NCI-H748 (cell line): ENCODE results near the gene CPVL.

Source experiments
- DNase-seq: peaks from one replicate; lab custom pipeline; 2025; ENCODE audit not compliant: unreplicated experiment; lab: John Stamatoyannopoulos, UW

The CPVL gene

DNA sequence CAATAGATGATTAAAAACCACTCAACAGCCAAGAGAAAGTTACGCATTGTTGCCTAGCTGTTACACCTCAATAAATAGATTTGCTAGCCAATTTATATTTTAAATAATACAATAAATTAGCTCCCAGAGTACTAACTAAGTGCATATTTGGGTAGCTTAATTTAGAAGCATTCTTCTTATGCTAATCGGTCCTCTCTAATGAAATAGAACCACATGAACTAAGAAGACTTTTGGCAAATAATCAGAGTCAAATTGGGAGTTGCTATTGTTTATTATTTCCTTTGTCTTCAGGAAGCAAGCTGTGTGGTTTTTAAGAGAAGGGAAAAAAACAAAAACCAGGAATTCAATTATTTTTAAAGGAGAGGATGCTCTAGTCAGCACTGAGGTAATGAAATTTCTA, 139.2 kb downstream of the CPVL start:
- DNase-seq, result no peak

DNA sequence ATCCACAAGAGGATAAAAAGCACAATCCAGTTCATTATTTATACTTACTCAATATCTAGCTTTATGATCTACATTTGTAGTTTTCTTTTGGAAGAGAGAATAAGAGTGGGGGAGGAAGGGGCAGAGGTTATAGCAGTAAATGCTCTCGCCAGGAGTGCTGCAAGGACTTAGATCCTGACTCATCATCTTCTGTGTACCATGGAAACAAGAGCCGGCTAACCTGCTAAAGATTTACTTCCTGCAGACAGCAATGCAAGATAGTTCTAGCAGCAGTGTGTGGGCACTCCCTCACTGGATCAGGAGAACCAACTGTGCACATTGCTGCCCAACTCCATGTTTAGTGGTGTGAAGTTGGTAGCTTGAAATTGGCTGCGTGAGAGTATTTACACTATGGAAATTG, 140.5 kb downstream of the CPVL start:
- peak; percentile 13 for DNase-seq

DNA sequence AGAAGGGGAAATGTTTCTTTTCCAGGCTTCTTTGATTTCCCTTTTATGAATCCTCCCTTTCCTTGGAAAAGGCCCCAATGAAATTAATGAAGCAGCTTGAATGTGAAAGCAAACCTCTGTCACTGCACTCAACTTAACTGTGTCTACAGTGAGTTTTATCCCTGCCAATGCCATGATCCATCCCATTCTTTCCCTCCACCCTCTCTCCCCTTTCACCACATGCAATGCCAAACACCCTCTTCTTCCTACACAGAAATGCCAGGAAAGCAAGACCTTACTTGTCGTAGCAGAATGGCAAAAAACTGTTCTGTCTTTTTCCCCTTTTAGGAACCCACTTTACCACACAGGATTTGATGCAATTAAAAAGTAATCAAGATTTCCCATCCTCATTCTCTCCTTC, 140.9 kb downstream of the CPVL start:
- no peak for DNase-seq

DNA sequence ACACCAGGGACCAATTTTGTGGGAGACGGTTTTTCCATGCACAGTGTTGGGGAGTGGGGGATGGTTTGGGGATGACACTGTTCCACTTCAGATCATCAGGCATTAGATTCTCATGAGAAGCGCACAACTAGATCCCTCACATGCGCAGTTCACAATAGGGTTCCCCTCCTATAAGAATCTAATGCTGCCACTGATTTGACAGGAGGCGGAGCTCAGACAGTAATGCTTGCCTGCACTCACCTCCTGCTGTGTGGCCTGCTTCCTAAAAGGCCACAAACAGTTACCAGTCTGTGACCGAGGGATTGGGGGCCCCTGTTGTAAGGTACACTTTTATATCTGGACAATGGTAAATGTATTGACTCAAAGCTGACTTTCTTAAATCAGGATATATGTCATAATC, 142.6 kb downstream of the CPVL start:
- DNase-seq, result no peak

DNA sequence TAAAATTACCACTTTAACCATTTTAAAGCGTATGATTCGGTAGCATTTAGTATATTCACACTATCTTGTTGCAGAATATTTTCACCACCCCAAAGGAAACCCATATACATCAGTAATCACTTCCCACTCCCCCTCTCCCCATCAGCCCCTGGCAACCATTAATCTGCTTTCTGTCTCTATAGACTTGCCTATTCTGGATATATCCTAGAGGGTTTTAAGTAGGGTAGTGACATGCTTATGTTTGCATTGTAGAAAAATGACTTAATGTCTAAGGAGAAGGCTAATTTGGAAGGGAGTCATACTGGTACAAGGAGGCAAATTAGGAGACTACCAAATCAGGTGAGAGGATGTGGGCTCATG, 145.6 kb downstream of the CPVL start:
- no peak for DNase-seq

DNA sequence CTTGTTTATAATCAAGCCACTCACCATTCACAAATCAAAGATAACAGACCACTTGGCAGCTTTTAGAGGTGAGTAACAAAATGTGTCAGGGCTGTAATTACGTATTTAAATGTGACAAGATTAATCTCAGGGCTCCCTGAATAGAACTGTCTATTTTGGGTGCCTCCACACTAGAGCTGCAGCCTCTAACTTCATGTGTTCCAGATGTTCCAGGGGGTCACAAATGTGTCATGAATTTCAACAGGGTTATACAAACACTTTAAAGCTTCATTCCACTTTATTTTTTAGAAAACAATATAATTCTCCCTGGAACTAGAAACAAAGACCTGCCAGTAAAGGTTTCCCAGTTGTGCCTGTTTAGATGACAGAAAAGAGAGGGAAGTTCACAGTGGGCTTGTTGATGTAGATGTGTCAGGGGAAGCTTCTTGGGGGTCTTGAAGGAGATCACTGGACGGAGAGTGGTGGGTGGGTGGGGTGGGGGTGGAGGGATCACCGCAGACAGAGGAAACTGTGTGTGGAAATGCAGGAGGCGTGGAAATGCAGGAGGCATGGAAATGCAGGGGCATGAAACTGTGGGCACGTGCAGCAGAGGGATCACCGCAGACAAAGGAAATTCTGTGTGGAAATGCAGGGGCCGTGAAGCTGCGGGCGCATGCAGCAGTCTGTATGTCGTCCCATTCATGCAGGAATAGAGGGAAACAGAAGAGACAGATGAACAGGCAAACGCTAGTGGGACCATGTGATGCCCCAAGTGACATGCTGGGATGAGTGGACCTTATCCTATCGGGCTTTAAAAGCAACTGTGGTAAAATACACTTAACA, 146.2 kb downstream of the CPVL start:
- DNase-seq, result no peak

DNA sequence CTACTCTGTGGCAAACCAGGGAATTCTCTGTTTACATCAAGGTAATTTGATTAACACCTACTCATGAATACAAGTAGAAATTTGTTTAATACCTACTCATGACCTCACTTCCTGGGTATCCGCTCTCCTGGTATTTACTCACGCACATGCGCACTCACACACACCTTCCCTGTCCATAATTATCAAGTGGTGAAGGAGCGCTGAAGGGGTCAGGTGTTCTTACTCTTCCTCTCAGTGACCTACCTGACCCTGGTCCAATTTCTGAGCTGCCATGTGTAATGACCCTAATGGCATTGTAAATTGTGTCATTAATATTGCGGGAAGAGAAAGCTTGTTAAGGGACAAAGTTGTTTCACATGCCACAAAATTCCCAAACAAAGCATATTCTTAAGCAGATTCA, 146.9 kb downstream of the CPVL start:
- peak; percentile 38 for DNase-seq

DNA sequence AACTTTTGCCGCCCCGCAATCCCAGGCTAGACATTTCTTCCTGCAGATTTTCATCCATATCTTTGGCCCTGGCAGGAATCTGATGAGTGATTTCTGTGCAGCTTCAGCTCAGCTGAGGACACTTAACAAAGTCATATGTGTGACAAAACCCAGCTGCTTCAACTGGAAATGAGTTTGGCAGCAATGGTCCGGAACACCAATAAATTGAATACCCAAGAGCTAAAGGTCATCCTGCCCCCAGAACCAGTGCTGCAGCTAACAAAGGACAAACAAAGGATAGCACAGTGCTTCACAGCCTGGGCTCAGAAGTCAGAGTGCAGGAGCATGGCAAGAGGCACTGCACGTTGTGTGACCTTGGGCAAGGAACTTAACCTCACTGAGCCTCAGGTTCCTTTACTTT, 148.2 kb downstream of the CPVL start:
- DNase-seq, result no peak

DNA sequence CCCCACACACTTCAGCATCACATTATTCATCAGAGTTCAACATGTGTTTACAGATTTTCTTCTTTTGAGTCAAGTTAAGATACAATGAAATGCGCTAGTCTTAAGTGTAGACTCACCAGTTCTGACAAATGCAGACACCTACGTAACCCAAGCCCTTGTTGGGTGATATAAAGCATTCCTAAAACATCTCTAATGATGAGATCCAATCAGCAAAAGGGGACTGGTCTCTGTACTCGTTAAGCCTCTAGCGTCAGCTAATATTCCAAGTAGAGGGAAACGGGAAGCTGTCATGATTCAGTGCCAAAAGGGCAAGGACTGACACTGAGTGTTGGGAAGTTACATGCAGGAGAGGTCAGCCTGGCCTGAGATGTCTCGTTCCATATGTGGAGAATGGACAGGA, 149.5 kb downstream of the CPVL start:
- DNase-seq, result no peak

DNA sequence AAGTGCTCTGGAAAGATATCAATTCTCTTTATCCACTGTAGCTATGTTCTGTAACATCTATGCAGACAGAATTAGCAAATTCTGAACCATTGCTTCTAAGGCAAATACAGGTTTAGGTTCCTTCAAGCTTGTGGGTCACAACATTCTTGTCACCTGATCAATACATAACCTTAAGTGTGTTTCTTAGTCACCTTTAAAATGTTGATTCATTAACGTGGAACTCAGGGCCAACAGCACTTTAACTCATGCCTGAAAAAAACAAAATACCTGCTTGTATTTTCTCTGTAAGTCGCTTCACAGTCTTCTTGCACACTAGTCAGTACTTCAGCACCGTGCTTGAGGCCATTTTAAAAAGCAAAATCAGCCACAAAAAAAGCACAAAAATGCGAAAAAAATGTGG, 153.0 kb downstream of the CPVL start:
- DNase-seq, result no peak

DNA sequence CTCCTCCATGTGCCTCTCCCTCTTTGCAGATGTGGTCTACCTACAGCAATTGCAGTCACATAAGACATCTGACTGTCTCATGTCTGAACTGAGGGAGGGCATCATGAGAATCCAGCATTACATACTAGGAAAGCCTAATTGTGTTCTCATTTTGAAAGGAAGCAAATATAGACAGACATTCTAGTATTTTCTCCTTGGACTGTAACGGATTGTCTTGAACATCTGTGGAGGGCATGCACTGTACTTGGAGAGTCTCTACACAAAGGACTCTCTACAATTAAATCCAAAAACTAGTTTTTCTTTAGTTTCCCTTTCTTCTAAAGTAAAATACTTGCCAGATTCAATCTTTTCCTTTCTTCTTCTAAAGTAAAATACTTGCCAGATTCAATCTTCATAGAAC, 153.5 kb downstream of the CPVL start:
- DNase-seq, result no peak

DNA sequence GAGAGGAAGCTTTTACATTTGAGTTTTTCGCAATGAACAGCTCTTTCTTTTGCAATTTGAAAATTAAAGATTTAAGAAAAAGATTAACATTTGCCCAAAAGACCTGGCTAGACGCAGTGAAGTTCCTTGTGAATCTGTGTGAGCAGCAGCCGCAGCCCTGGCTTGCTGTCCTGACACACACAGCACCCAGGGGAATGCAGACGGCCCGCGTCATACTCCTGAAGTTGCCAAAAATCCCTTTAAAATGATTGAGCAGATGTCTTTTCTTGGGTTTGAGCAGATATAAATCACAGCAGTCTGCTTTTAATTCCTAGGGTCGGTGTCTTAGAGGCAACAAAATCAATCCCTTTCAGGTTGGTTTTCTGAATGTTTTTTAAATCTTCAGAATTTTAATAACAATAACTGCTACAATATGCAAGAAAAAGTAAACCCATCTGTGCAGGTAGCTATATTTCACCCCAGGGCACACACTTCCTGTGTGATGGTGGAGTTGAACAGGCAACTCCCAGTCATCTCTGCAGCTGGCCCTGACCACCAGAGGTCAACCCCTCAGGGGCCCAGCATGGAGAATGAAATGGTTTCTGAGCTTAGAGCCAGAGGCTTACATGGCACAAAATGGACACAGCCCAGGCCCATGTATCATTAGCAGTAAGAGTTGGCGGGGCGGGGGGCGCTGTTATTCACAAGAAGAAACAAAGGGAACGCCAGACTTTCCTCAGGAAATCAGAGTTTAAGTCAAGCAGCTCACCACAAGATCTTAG, 156.0 kb downstream of the CPVL start:
- DNase-seq, result no peak

DNA sequence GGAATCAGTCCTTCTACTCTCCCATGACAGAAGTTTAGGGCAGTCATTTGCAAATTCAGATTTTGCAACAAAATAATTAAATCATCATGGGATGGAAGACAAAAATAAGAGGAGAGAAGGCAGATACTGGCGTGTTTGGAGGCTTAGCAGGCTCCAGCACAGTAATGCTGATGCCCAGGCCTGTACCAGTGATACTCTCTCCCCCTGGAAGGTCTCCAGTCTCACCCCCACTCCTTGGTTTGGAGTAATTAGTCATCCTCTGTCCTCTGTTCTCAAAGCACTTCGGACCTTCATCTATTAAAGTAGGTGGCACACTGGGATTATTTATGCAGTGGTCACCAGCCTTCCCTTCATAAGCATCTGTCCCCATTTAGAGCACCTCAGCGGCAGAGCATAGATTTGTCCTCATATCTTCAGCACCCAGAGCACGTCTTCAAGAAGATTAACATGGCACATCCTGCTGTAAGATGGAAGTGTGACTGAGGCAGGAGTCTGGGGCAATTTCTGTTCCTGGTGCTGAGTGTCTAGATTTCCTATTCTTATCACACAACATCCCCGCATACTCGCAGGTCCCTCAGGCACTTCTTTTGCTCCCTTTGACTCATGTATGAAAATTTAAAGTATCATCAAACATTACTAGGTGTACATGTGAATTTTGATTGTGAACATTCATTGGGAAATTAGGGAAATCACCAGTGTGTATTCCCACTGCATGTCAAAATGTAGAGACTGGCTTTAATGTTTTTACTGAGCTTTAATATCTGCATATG, 156.9 kb downstream of the CPVL start:
- no peak for DNase-seq

DNA sequence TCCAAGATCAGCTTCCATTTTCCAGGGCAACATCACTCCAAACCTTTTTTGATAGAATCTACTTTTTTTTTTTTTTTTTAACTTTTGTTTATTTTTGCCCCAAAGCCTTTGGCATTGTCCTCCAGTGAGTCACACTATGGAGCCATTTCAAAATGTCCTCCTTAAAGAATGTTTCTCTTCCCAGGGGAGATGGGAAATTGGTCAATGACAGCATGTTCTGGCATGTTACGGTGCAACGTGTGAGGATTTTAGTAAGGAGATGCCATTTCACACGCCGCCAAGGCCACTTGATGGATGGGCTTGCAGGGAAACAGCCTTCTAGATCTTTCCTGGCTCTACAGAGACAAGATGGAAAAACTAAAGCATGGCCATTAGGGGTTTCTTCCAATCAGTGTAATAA, 157.5 kb downstream of the CPVL start:
- DNase-seq, result no peak

DNA sequence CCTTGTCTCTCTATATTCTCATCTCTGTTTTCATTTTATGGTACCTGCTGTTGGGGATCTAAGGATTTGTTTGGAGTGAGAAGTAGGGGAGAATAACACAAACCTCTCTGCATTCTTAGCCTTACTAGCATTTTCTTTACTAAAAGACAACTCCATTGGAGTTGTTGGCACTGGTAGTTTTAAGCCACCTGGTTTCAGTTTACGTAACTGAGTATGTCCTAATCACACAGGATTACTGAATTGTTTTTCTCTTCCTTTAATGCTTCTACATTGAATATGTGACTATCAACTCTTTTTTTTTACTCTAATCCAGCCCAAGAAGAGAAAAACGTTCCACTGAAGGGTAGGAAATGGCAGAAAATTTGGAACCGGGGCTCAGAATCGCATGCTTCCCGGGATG, 158.2 kb downstream of the CPVL start:
- DNase-seq, result no peak

DNA sequence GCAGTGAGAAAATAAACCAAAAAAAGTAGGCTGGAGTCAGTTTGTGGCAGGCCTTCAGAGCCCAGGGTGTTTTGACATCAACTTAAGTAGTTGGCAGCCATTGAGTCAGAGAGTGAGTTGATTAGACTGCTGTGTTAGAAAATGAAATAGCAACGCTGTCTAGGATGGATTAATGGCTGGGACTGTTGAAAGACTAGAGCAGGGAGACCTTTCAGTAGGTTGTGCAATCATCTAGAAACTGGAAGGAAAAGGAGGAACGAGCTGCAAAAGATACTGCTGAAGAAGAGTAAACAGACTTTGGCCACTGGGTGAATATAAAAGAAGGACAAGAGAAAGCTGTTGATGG, 159.6 kb downstream of the CPVL start:
- no peak for DNase-seq

DNA sequence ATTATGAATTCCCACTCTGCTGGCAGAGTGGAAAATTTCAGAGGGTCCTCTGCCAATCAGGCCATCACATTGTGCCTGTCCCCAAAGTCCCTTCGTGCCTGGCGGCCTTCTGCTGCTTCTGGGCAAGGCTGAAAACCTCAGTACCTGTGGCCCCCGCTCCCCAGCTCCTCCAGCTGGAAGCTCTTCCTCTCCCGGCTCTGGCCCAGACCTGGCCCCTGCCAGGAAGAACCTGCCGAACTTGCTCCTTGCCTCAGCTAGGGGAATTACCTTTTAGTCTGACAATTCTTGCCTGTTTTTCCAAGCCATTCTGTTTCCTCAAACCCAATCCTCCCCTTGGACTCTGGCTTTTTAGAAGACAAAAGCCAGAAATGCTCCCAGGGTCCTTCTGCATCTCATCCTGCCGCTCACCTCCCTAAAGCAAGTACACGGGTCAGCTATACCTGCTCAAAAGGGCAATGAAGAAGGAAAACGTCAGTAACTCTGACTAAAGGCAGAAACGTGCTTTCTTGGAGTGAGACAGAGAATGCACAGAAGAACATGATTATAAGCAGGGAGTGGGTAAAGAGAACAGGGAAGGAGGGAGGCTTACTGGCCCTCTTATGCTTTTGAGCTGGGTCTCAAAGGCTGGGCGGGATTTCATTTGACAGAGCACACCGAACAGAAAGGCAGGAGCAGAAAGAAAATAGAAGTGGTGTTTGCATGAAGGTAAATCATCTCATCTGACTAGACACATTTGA, 160.1 kb downstream of the CPVL start:
- DNase-seq, result no peak

DNA sequence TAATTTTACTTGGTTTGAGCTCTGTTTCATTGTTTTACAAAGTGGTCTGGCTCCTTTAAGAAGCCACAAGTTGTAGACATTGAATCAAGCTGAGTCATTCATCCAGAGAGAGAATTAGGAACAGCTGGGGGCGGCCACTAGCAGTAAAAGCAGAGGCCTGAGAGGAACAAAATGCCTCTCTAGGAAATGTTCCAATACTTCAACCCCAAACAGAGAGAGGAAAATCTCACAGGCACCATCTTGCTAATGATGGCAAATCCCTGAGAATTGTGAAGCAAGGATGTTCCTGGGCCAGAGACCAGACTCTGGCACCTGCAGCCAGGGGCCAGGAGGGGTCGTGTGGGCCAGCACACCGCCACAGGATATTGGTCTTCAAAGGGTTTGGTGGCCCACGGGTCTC, 161.7 kb downstream of the CPVL start:
- DNase-seq, result no peak

DNA sequence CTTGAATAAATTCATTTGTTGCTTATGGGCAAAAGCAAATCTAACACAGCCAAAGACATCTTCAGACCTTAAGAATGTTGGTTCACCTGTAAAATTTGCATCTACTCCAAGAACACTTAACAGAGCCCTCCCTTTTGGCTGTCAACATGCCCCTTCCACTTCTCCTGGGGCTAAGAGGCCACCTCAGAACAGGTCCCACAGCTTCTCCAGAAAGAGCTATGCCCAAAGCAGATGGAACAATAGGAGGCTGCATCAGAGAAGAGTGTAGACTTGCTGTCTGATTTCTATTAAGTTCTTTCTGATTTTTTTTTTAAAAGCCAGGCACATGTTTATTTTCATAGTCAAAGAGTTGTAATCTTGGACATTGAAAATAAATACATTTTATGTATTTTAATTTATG, 162.1 kb downstream of the CPVL start:
- DNase-seq, result no peak

DNA sequence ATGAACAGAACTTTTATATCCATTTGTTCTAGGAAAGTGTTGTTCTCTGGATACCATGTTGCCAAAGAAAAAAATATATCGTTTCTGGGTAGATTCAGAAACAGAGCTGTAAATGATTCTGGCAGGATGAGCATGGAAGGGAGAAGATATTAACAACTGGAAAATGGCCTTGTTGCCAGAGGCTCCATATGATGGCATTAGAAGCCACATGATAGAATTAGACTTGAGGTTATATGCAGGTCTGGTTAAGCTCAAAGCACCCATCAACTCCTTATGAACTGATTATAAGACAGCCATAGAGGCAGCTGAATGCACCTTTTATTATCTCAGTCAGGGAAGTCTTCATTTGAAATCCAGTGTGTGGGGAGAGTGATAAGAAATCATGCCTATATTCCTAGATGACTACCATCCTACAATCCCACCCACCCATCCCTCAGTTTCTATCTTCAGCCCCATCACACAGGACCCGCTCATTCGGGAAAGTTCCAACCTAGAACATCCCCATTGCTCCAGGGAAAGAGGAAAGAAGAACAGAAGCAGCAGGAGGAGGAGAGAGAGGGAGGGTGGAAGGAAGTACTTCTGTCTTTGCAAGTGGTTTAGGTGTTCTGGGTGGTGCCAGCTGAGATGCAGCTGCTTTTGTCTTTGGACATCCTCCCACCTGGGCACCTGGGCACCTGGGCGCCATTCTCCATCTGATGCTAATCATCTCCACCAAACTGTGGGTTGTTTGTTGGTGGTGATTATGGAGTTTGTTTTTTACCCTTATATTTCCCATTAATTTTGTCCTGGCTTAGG, 162.7 kb downstream of the CPVL start:
- DNase-seq, result no peak

DNA sequence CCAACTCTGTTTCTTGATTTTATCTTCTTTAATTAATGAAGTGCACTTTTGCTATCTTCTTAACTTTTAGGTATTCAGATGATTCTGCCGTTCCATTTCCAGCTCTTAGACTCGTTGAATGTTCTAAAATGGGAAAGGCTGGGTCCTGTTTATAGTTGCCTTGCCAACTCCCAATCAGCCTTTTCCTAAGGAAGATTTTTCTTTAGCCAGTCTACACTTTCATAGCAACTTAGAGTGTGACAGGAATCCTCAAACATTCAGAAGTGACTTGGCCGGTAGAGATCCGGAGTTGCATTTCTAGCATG, 165.2 kb downstream of the CPVL start:
- DNase-seq, result no peak
